Right ventricle myocardium superior (tissue), 1 donor: Measurements from ENCODE around the gene TENT4A. TPM values are rescaled to one million over a fixed set of nuclear protein-coding genes. Genes with fewer than 3 reads are reported as not detected.

Experiments
- ATAC-seq: fragments of 200-7000 bp; cut with Tn5 transposase; one replicate; pipeline ENCODE4 v1.9.1; 2020; ENCODE audit warnings: mild to moderate bottlenecking; ENCODE audit not compliant: poor library complexity
- DNase-seq: peaks from one replicate; pipeline ENCODE4 v3.0.0-alpha.2; 2020
- intact Hi-C: fragments of 100-400 bp; cut with DNase I; formaldehyde crosslinking; loops from one replicate; pipeline ENCODE4 v1.11.2; 2022
- total RNA-seq: library from RNA; stranded (reverse); fragmentation: NEBNext Ultra II Directional; extraction: Animal tissue kit (Norgen Biotek cat#: 25700); gene quantifications from one replicate; pipeline ENCODE4 v1.2.1, GENCODE V29; 2021
- donor health status: DM: no; HTN: yes; CAD: no; lungs with severe emphysema.

Gene TENT4A
- total RNA-seq, 1 donor from 2014 or later: 10.8 TPM

- DNase-seq: no peak
- intact Hi-C loops: no loop called here
Observed at GRCh38 chr5:6774721-6775204, 61.5 kb downstream of the TENT4A start.

DNA sequence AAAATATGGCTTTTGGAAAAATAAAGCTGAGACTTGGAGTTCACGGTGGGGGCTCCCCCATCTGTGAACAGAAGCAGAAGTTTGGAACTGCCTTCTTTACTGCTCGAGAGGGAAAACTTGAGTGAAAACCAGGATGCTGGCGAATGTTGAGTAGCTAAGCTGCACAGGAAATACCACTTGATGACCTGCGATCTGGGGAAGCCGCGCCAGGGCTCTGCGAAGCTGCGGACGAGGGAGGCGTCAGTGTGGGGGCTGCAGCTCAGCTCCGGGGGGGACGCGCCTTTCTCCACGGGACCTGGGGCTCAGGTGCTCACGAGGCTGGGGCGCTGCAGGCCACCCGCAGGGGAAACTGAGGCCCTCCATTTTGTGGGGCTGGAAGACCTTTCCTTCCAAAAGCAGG is 62.3 kb downstream of the TENT4A start:
- no peak for DNase-seq
- intact Hi-C loops: no loop called here
- ATAC-seq: no peak

More at GRCh38 chr5:6774721-6775204, 61.5 kb downstream of the TENT4A start:
- ATAC-seq: no peak

DNA sequence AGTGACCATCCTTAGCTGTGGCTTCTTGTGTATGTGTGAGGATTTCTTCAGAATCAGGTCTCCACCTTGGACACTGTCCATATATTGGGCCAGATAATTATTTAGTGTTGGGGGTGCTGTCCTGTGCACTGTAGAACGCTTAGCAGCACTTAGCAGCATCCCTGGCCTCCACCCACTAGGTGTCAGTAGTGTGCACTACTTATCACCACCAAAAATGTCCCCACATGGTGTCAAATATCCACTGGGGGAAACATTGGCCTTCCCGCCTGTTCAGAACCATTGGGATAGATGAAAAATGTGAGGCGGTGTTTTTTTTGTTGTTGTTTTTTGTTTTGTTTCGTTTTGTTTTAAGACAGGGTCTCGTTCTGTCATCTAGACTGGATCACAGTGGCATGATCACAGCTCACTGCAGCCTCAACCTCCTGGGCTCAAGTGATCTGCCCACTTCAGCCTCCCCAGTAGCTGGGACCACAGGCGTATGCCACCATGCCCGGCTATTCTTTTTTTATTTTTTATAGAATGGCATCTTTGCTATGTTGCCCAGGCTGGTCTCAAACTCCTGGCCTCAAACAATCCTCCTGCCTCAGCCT is 67.7 kb downstream of the TENT4A start:
- ATAC-seq (no peak), DNase-seq (no peak)
- intact Hi-C loops: no loop called here

DNA sequence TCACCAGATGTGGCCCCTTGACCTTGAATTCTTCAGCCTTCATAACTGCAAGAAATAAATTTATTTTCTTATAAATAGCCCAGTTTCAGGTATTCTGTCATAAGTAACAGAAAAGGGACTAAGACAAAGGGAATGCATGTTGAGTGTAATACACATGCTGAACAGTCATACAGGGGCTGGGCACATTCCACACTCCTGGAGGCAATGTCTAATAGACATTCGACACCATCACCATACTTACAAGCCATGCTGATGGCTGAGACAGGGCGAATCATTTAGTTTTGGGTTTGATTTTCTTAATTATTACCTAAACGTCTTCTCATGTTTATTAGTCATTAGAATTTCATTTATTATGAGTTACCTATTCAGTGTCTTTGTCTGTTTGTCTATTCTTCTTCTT is 68.5 kb downstream of the TENT4A start:
- ATAC-seq (no peak), DNase-seq (no peak)
- intact Hi-C loops: no loop called here

- DNase-seq (no peak), ATAC-seq (no peak)
- intact Hi-C loops: no loop called here
Observed at GRCh38 chr5:6783787-6784186, 70.6 kb downstream of the TENT4A start.

- ATAC-seq: no peak
- no peak for DNase-seq
- intact Hi-C loops: no loop called here
Observed at GRCh38 chr5:6784481-6784880, 71.2 kb downstream of the TENT4A start.

GRCh38 chr5:6785161-6785860 is 72.1 kb downstream of the TENT4A start:
- intact Hi-C loops: no loop called here
- no peak for ATAC-seq

GRCh38 chr5:6785861-6786180 is 72.6 kb downstream of the TENT4A start:
- DNase-seq (no peak), ATAC-seq (no peak)
- intact Hi-C loops: no loop called here

More at GRCh38 chr5:6785161-6785860, 72.1 kb downstream of the TENT4A start:
- DNase-seq: no peak

DNA sequence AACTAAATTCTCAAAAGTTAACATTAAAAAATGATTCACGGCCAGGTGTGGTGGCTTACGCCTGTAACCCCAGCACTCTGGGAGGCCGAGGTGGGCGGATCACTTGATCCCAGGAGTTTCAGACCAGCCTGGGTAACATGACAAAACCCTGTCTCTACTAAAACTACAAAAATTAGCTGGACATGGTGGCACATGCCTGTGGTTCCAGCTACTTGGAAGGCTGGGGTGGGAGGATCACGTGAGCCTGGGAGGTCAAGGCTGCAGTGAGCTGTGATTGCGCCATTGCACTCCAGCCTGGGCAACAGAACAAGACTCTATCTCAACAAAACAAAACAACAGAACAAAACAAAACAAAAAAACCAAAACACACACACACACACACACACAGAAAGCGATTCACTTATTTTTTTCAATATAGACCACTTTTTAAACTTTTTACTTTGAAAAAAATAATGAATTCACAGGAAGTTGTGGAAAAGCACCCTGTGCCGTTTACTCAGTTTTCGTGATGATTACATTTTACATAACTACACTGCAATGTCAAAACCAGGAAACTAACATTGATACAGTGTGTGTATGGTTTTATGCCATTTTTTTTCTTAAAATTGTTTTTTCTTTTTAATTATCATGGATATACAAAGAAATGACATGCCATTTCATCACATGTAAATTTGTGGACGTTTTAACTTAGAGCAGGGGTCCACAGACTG is 73.7 kb downstream of the TENT4A start:
- intact Hi-C loops: no loop called here
- peak; percentile 66 for DNase-seq
- no peak for ATAC-seq

- intact Hi-C loops: no loop called here
- no peak for ATAC-seq
- no peak for DNase-seq
Observed at GRCh38 chr5:6787941-6788340, 74.7 kb downstream of the TENT4A start.

GRCh38 chr5:6788439-6788838 is 75.2 kb downstream of the TENT4A start:
- intact Hi-C loops: no loop called here
- DNase-seq (no peak), ATAC-seq (no peak)

GRCh38 chr5:6788956-6789649 is 75.9 kb downstream of the TENT4A start:
- DNase-seq (no peak), ATAC-seq (no peak)
- intact Hi-C loops: no loop called here

GRCh38 chr5:6790346-6790865 is 77.2 kb downstream of the TENT4A start:
- DNase-seq (no peak), ATAC-seq (no peak)
- intact Hi-C loops: no loop called here

DNA sequence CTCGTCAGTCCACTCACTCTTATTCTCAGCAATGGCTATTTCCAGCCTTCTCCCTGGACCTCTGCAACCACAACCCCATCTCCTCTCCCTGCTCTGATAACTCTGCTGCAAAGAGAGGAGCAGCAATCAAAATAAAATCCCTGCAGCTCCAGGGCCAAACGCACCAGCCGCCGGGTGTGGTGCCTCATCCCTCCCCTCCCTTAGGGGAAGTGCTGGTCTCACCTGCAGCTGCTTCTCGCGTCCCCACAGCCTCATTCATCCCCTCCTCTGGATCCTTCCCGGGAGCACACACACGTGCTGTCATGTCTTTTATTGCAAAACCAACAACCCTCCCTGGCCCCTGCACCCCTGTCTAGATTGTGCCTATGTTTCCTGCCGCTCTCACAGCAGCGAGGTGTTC is 77.8 kb downstream of the TENT4A start:
- ATAC-seq (no peak), DNase-seq (no peak)
- intact Hi-C loops: no loop called here

DNA sequence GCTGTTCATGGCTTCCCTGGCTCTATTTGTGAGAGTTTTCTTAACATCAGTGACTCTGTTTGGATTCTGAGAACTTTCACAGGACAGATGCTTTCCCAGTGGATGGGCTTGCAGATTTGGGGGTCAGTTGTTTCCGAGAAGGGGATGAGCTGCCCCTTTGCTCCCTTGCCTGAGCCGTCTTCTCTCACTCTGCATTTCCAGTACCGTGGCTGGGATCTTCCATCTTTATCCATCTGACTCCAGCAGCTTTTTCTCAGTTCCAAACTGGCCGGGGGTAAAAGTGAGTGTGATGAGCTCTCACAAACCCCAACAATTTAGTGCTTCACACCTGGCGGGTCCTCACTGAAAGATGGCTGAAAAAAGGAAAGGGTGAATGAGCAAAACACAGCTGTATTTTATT is 79.1 kb downstream of the TENT4A start:
- intact Hi-C loops: no loop called here
- DNase-seq: no peak
- ATAC-seq: no peak

- DNase-seq: no peak
- ATAC-seq: no peak
- intact Hi-C loops: no loop called here
Observed at GRCh38 chr5:6792911-6793471, 79.8 kb downstream of the TENT4A start.

- DNase-seq (no peak), ATAC-seq (no peak)
- intact Hi-C loops: no loop called here
Observed at GRCh38 chr5:6801236-6801635, 88.0 kb downstream of the TENT4A start.

DNA sequence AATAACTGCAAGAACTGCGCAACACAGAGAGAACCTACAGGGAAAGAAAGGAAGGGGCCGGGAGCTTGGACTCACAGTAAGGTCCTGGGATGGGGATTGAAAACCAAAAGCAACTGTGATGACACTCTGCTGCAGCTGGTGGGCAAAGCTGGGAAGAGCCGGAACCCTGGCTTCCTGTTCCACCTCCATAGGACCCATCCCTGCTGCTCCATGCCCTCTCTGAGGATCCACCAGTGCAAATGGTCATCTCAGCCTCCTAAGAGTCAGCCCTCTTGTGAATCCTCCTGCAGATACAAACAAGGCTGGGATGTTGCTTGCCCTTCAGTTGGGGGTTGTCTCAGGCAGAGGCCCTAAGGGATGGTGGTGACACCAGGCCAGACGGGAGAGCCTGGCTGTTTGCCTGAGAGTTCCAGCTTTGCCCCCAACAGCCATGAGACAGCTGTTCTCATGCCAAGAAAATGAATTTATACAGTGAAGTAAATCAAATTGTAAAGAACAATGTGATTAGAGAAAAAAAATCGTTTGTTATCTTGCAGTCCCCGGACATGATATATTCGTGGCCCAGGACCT is 90.8 kb downstream of the TENT4A start:
- DNase-seq: no peak
- ATAC-seq: no peak
- intact Hi-C loops: no loop called here
